ENCODE measurements around the gene YTHDF2.
"Not testable (repeated sequence)": the region's sequence is repeated elsewhere in the genome, so short reads cannot be mapped to it uniquely, and the experiment has no call there.

The YTHDF2 gene

DNA sequence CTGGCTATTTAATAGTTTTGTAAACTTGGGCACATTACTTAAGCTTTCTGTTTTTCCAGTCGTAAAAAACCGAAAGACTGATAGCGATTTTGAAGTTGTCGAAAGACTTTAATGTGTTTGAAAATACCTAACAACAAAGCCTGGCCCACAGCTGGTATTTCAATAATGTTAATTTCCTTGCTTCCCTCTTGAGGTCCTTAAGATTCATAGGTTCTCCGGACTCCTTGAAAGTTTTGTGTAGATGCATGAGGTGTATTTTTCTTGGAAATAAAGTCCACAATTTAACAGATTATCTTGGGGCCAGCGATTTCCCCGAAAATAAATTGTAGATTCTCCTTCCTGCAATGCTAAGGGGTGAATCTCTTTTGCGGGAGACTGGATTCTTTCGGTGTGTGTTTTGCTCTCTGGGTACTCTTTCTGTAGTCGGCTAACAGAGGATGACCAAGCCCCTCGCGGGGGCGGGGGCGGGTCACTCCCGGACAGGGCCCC is 735 bp upstream of the YTHDF2 start:
- DNase-seq (ENCODE audit: low read depth, low spot score): no peak
- H3K4me3 ChIP-seq (ENCODE audit: low read length): peak overlapping the region; percentile 34; the same call in 1 of the 2 replicates
- H3K9me3 ChIP-seq (ENCODE audit: control insufficient read depth, insufficient read depth, low read length): no peaks in the 10 kb centered on the region
- WGBS (ENCODE audit: insufficient coverage, insufficient read length): no CpG with 5 or more reads among the region's 15 CpGs
- peaks cover 8% of the 10 kb centered on the region; the same call in 1 of the 2 replicates for H3K36me3 ChIP-seq (ENCODE audit: control insufficient read depth, insufficient read depth, low read length)
- H3K27ac ChIP-seq (ENCODE audit: low read length): no peak overlapping the region
- H3K4me1 ChIP-seq (ENCODE audit: control insufficient read depth, insufficient read depth, low read length): no peaks in the 10 kb centered on the region
- H3K27me3 ChIP-seq (ENCODE audit: control insufficient read depth, insufficient read depth, low read length): no peaks in the 10 kb centered on the region

GRCh38 chr1:28737307-28738132 is 780 bp downstream of the YTHDF2 start:
- H3K4me3 ChIP-seq (ENCODE audit: low read length): peak overlapping the region; percentile 94
- no CpG with 5 or more reads among the region's 53 CpGs for WGBS (ENCODE audit: insufficient coverage, insufficient read length)
- no peaks in the 10 kb centered on the region for H3K4me1 ChIP-seq (ENCODE audit: control insufficient read depth, insufficient read depth, low read length)

DNA sequence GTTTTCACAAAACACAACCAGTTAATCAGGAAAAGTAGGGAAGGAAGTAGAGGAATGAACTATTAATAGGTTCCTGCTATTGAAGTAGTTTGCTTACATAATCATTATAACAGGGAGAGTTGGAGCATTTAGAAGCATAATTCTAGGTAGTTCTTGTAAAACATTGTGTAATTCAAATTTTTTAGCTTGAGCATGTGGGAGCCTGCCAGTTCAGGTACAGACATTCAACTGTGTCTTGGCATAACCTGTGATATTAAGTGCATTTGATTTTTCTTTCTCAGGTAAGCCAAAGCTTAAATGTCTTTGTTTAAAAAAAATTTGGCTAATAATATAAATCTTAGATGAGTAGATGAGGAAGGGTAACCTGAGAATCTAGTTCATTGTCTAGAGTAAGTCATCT is 3.4 kb downstream of the YTHDF2 start:
- Histone ChIP-seq H3K4me3 (ENCODE audit: low read length) (no peak overlapping the region), H3K9me3 (ENCODE audit: control insufficient read depth, insufficient read depth, low read length) (no peaks in the 10 kb centered on the region), H3K4me1 (ENCODE audit: control insufficient read depth, insufficient read depth, low read length) (no peaks in the 10 kb centered on the region)

More at GRCh38 chr1:28737307-28738132, 780 bp downstream of the YTHDF2 start:
- H3K27me3 ChIP-seq (ENCODE audit: control insufficient read depth, insufficient read depth, low read length): no peaks in the 10 kb centered on the region
- H3K9me3 ChIP-seq (ENCODE audit: control insufficient read depth, insufficient read depth, low read length): no peaks in the 10 kb centered on the region
- peak; percentile 29 for DNase-seq (ENCODE audit: low read depth, low spot score)
- no peak overlapping the region for H3K27ac ChIP-seq (ENCODE audit: low read length)
- H3K36me3 ChIP-seq (ENCODE audit: control insufficient read depth, insufficient read depth, low read length): peaks cover 13% of the 10 kb centered on the region; the same call in 1 of the 2 replicates

GRCh38 chr1:28744184-28744583 is 7.4 kb downstream of the YTHDF2 start:
- no peaks in the 10 kb centered on the region; the same call in 1 of the 2 replicates for H3K4me1 ChIP-seq (ENCODE audit: control insufficient read depth, insufficient read depth, low read length)
- no peaks in the 10 kb centered on the region for H3K27me3 ChIP-seq (ENCODE audit: control insufficient read depth, insufficient read depth, low read length)
- no peak overlapping the region for H3K27ac ChIP-seq (ENCODE audit: low read length)
- no peak for DNase-seq (ENCODE audit: low read depth, low spot score)
- H3K36me3 ChIP-seq (ENCODE audit: control insufficient read depth, insufficient read depth, low read length): peaks cover 30% of the 10 kb centered on the region; the same call in 1 of the 2 replicates
- H3K4me3 ChIP-seq (ENCODE audit: low read length): no peak overlapping the region
- WGBS (ENCODE audit: insufficient coverage, insufficient read length): 100% methylated on average over 1 of the region's 4 CpGs
- H3K9me3 ChIP-seq (ENCODE audit: control insufficient read depth, insufficient read depth, low read length): no peaks in the 10 kb centered on the region

More for the DNA sequence above, 3.4 kb downstream of the YTHDF2 start:
- no peak for DNase-seq (ENCODE audit: low read depth, low spot score)
- no peaks in the 10 kb centered on the region for H3K27me3 ChIP-seq (ENCODE audit: control insufficient read depth, insufficient read depth, low read length)
- no peak overlapping the region for H3K27ac ChIP-seq (ENCODE audit: low read length)
- peaks cover 32% of the 10 kb centered on the region; the same call in 1 of the 2 replicates for H3K36me3 ChIP-seq (ENCODE audit: control insufficient read depth, insufficient read depth, low read length)

- DNase-seq (ENCODE audit: low read depth, low spot score): no peak
- H3K4me1 ChIP-seq (ENCODE audit: control insufficient read depth, insufficient read depth, low read length): no peaks in the 10 kb centered on the region; the same call in 1 of the 2 replicates
- H3K36me3 ChIP-seq (ENCODE audit: control insufficient read depth, insufficient read depth, low read length): peaks cover 27% of the 10 kb centered on the region; the same call in 1 of the 2 replicates
- no peak overlapping the region for H3K27ac ChIP-seq (ENCODE audit: low read length)
- no CpG with 5 or more reads among the region's 6 CpGs for WGBS (ENCODE audit: insufficient coverage, insufficient read length)
- H3K9me3 ChIP-seq (ENCODE audit: control insufficient read depth, insufficient read depth, low read length): no peaks in the 10 kb centered on the region
- H3K4me3 ChIP-seq (ENCODE audit: low read length): no peak overlapping the region
- H3K27me3 ChIP-seq (ENCODE audit: control insufficient read depth, insufficient read depth, low read length): no peaks in the 10 kb centered on the region
These were observed 9.0 kb downstream of the YTHDF2 start for GRCh38 chr1:28745653-28746173.

- no peaks in the 10 kb centered on the region for H3K27me3 ChIP-seq (ENCODE audit: control insufficient read depth, insufficient read depth, low read length)
- peaks cover 1% of the 10 kb centered on the region; the same call in 1 of the 2 replicates for H3K36me3 ChIP-seq (ENCODE audit: control insufficient read depth, insufficient read depth, low read length)
- 100% methylated on average over 2 of the region's 5 CpGs for WGBS (ENCODE audit: insufficient coverage, insufficient read length)
- H3K4me3 ChIP-seq (ENCODE audit: low read length): no peak overlapping the region
- no peak for DNase-seq (ENCODE audit: low read depth, low spot score)
- no peak overlapping the region for H3K27ac ChIP-seq (ENCODE audit: low read length)
- H3K4me1 ChIP-seq (ENCODE audit: control insufficient read depth, insufficient read depth, low read length): no peaks in the 10 kb centered on the region; the same call in 1 of the 2 replicates
- H3K9me3 ChIP-seq (ENCODE audit: control insufficient read depth, insufficient read depth, low read length): no peaks in the 10 kb centered on the region
These were observed 13.6 kb downstream of the YTHDF2 start for GRCh38 chr1:28750330-28750729.

DNA sequence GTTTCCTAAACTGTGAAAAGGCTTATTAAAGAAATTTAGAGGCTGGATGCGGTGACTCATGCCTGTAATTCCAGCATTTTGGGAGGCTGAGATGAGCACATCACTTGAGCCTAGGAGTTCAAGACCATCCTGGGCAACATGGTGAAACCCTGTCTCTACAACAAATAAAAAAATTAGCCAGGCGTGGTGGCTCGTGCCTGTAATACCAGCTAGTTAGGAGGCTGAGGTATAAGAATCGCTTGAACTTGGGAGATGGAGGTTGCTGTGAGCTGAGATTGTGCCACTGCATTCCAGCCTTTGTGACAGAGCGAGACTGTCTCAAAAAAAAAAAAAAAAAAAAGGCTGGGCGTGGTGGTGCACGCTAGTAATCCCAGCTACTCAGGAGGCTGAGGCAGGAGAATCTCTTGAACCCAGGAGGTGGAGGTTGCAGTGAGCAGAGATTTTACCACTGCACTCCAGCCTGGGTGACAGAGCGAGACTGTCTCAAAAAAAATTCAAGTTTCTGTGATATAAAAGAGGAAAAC is 14.1 kb downstream of the YTHDF2 start:
- WGBS (ENCODE audit: insufficient coverage, insufficient read length): no CpG with 5 or more reads among the region's 8 CpGs
- H3K27ac ChIP-seq (ENCODE audit: low read length); H3K27me3 ChIP-seq (ENCODE audit: control insufficient read depth, insufficient read depth, low read length); DNase-seq (ENCODE audit: low read depth, low spot score); H3K4me3 ChIP-seq (ENCODE audit: low read length); H3K4me1 ChIP-seq (ENCODE audit: control insufficient read depth, insufficient read depth, low read length); H3K9me3 ChIP-seq (ENCODE audit: control insufficient read depth, insufficient read depth, low read length); H3K36me3 ChIP-seq (ENCODE audit: control insufficient read depth, insufficient read depth, low read length): not testable (repeated sequence)

DNA sequence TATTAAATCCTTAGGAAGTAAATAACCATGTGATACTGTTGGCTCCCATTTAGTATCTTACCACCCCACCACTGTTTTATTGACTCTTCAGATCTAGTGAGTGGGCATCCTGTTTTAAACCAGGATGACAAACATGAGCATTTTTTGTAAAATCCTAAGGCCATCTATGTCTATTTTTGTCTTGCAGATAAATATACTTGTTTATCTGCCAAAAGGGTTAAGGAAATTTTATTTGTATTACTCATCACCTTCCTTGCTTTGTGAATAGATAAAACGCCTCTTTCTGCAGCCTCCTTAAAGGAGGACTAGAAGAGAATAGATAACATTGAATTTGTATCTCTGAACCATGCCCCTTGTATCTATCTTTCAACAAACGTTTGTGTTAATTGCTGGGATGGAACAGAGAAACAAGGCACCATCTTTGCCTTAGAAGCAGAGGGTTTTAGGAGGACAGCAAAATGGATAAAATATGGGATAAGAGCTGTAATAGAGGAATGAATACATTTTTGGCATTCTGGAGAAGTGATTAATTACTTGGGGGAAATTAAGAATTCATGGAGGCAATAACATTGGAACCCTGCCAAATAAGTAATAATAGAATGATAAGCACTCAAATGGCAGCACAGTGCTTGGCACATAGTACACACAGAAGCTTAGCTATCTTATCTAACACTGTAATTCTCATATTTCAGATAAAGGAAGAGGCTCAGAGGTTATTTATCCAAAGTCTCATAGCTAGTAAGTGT is 14.7 kb downstream of the YTHDF2 start:
- H3K4me1 ChIP-seq (ENCODE audit: control insufficient read depth, insufficient read depth, low read length): no peaks in the 10 kb centered on the region; the same call in 1 of the 2 replicates
- DNase-seq (ENCODE audit: low read depth, low spot score): no peak
- H3K4me3 ChIP-seq (ENCODE audit: low read length): no peak overlapping the region
- no peaks in the 10 kb centered on the region; the same call in 1 of the 2 replicates for H3K36me3 ChIP-seq (ENCODE audit: control insufficient read depth, insufficient read depth, low read length)
- WGBS (ENCODE audit: insufficient coverage, insufficient read length): no CpG with 5 or more reads among the region's 2 CpGs
- H3K9me3 ChIP-seq (ENCODE audit: control insufficient read depth, insufficient read depth, low read length): no peaks in the 10 kb centered on the region
- no peaks in the 10 kb centered on the region for H3K27me3 ChIP-seq (ENCODE audit: control insufficient read depth, insufficient read depth, low read length)
- no peak overlapping the region for H3K27ac ChIP-seq (ENCODE audit: low read length)

- H3K36me3 ChIP-seq (ENCODE audit: control insufficient read depth, insufficient read depth, low read length): no peaks in the 10 kb centered on the region; the same call in 1 of the 2 replicates
These were observed 19.0 kb downstream of the YTHDF2 start for GRCh38 chr1:28755701-28756100.

DNA sequence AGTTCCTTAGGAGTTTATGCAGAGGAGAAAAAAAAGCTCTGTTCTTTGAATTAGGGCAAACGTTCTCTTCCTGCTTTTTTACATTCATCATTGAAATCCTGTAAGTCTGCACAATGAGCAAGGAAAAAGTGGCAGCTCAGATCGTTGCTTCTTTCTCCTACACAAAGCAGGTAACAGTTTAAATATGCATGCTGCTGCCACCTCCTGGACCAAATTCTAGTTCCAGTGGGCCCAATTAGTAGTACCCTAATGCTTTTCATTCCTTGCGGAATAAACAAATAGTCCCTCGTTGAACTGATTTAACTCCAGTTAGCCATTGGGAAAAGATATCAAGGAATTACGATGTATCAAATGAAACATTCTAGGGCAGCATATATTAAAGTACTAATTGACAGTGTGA is 20.1 kb downstream of the YTHDF2 start:
- no CpG with 5 or more reads among the region's 5 CpGs for WGBS (ENCODE audit: insufficient coverage, insufficient read length)
- H3K9me3 ChIP-seq (ENCODE audit: control insufficient read depth, insufficient read depth, low read length): no peaks in the 10 kb centered on the region
- no peaks in the 10 kb centered on the region for H3K27me3 ChIP-seq (ENCODE audit: control insufficient read depth, insufficient read depth, low read length)
- H3K4me1 ChIP-seq (ENCODE audit: control insufficient read depth, insufficient read depth, low read length): no peaks in the 10 kb centered on the region
- no peaks in the 10 kb centered on the region; the same call in 1 of the 2 replicates for H3K36me3 ChIP-seq (ENCODE audit: control insufficient read depth, insufficient read depth, low read length)
- H3K4me3 ChIP-seq (ENCODE audit: low read length): no peak overlapping the region
- no peak overlapping the region for H3K27ac ChIP-seq (ENCODE audit: low read length)
- DNase-seq (ENCODE audit: low read depth, low spot score): no peak

More at GRCh38 chr1:28755701-28756100, 19.0 kb downstream of the YTHDF2 start:
- Histone ChIP-seq H3K4me1 (ENCODE audit: control insufficient read depth, insufficient read depth, low read length) (no peaks in the 10 kb centered on the region), H3K4me3 (ENCODE audit: low read length) (no peak overlapping the region), H3K27me3 (ENCODE audit: control insufficient read depth, insufficient read depth, low read length) (no peaks in the 10 kb centered on the region), H3K27ac (ENCODE audit: low read length) (no peak overlapping the region), H3K9me3 (ENCODE audit: control insufficient read depth, insufficient read depth, low read length) (no peaks in the 10 kb centered on the region)
- DNase-seq (ENCODE audit: low read depth, low spot score): no peak
- no CpG with 5 or more reads among the region's 1 CpG for WGBS (ENCODE audit: insufficient coverage, insufficient read length)

All from iPS DF 6.9 (cell line).